Measurements from ENCODE around the gene COX5B. TPM values are rescaled to one million over a fixed set of nuclear protein-coding genes. Genes with fewer than 3 reads are reported as not detected.

COX5B gene
- total and polyA plus RNA-seq, 9 of the 15 experiments (the other 6 are each of a cell fraction or from before 2014, with no cell fraction given) = 154 to 1,424 (median 487) TPM

DNA sequence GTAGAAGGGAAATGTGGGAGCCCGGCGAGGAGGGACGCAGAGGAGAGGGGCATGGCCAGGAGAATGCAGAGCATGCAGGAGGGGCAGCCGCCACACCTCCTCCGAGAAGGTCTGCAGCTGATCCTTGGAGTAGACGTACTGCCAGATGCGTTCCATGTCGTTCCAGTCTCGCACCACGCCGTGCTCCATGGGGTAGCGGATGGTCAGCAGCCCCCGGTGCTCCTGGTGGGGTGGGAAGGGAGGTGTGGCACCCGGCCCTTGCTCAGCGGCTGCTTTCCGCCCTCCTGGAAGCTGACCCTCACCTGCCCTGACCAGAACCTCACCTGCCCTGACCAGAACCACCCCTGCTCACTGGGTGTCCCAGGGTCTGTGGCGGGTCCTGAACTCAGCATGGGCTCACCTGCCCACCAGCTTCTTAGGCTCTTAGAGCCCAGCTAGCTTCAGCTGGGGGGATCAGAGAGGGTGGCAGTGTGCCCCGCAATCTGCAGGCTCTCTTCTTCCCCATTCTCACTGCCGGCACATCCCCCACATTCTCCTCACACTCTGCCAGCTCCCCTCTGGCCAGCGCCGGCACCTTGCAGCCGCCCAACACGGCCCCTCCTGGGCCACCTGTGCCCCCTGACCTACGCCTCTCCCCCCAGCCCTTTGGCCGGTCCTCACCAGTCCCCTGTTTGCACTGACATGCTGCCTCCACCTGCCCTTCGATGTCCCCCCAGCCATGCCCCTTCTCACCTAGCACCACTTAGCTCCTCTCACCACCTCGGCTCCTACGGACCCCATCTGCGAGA lies 13.6 kb downstream of the COX5B start:
- in situ Hi-C loops (cut with MboI) = no loop called here
- ATAC-seq (no peak), FAIRE-seq (no peak), DNase-seq (ENCODE audit: extremely low read depth in 1 of 4, low spot score in 3 of 4) (no peak)
- H3K79me2 ChIP-seq (ENCODE audit: control insufficient read depth, insufficient read depth, low read length) = peaks cover 38% of the 10 kb centered on the region
- ChIA-PET CTCF (ENCODE audit: low intra/inter-chr PET ratio) (no interaction called here), POLR2A (interaction anchor here (0.6 to 2.7 kb wide), 3 partner anchors 8 to 58 kb away, joined by 3 to 19 read pairs (median 18); partner anchors contain the start of gene COX5B)
- H3K27ac ChIP-seq (ENCODE audit: extremely low read depth, low read depth, low read length) = no peak overlapping the region
- no peak overlapping the region for H2AFZ ChIP-seq (ENCODE audit: low read depth, low read length)
- no peaks in the 10 kb centered on the region for H3K27me3 ChIP-seq (ENCODE audit: control insufficient read depth in 2 of 2, insufficient read depth in 2 of 2, low read length in 2 of 2)
- H3K9ac ChIP-seq (ENCODE audit: insufficient read depth in 1 of 2, low read depth in 2 of 2, low read length in 2 of 2) = peak overlapping the region in 1 of 2 experiments; percentile 56; a peak in 1 of 4 replicates
- TF ChIP-seq, protein P1, sequence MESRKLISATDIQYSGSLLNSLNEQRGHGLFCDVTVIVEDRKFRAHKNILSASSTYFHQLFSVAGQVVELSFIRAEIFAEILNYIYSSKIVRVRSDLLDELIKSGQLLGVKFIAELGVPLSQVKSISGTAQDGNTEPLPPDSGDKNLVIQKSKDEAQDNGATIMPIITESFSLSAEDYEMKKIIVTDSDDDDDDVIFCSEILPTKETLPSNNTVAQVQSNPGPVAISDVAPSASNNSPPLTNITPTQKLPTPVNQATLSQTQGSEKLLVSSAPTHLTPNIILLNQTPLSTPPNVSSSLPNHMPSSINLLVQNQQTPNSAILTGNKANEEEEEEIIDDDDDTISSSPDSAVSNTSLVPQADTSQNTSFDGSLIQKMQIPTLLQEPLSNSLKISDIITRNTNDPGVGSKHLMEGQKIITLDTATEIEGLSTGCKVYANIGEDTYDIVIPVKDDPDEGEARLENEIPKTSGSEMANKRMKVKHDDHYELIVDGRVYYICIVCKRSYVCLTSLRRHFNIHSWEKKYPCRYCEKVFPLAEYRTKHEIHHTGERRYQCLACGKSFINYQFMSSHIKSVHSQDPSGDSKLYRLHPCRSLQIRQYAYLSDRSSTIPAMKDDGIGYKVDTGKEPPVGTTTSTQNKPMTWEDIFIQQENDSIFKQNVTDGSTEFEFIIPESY (CRISPR knock-in tag; IDR thresholded peaks at IDR 0.05) = peak; percentile 31; the same call in 1 of the 2 replicates
- TF ChIP-seq PTBP1 (IDR thresholded peaks at IDR 0.05; ENCODE audit: low read depth, low read length) (no peak), ZNF431 (CRISPR knock-in tag; IDR thresholded peaks at IDR 0.05) (no peak), RBFOX2 (IDR thresholded peaks at IDR 0.05; ENCODE audit: low read depth, low read length) (peak; percentile 46)
- TF ChIP-seq, protein P2, sequence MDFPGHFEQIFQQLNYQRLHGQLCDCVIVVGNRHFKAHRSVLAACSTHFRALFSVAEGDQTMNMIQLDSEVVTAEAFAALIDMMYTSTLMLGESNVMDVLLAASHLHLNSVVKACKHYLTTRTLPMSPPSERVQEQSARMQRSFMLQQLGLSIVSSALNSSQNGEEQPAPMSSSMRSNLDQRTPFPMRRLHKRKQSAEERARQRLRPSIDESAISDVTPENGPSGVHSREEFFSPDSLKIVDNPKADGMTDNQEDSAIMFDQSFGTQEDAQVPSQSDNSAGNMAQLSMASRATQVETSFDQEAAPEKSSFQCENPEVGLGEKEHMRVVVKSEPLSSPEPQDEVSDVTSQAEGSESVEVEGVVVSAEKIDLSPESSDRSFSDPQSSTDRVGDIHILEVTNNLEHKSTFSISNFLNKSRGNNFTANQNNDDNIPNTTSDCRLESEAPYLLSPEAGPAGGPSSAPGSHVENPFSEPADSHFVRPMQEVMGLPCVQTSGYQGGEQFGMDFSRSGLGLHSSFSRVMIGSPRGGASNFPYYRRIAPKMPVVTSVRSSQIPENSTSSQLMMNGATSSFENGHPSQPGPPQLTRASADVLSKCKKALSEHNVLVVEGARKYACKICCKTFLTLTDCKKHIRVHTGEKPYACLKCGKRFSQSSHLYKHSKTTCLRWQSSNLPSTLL (IDR thresholded peaks at IDR 0.05) = no peak
- TF ChIP-seq, protein P3, sequence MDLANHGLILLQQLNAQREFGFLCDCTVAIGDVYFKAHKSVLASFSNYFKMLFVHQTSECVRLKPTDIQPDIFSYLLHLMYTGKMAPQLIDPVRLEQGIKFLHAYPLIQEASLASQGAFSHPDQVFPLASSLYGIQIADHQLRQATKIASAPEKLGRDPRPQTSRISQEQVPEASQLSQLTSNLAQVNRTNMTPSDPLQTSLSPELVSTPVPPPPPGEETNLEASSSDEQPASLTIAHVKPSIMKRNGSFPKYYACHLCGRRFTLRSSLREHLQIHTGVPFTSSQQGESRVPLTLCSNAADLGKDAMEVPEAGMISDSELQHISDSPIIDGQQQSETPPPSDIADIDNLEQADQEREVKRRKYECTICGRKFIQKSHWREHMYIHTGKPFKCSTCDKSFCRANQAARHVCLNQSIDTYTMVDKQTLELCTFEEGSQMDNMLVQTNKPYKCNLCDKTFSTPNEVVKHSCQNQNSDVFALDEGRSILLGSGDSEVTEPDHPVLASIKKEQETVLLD (IDR thresholded peaks at IDR 0.05) = no peak
- TF ChIP-seq, protein P4, sequence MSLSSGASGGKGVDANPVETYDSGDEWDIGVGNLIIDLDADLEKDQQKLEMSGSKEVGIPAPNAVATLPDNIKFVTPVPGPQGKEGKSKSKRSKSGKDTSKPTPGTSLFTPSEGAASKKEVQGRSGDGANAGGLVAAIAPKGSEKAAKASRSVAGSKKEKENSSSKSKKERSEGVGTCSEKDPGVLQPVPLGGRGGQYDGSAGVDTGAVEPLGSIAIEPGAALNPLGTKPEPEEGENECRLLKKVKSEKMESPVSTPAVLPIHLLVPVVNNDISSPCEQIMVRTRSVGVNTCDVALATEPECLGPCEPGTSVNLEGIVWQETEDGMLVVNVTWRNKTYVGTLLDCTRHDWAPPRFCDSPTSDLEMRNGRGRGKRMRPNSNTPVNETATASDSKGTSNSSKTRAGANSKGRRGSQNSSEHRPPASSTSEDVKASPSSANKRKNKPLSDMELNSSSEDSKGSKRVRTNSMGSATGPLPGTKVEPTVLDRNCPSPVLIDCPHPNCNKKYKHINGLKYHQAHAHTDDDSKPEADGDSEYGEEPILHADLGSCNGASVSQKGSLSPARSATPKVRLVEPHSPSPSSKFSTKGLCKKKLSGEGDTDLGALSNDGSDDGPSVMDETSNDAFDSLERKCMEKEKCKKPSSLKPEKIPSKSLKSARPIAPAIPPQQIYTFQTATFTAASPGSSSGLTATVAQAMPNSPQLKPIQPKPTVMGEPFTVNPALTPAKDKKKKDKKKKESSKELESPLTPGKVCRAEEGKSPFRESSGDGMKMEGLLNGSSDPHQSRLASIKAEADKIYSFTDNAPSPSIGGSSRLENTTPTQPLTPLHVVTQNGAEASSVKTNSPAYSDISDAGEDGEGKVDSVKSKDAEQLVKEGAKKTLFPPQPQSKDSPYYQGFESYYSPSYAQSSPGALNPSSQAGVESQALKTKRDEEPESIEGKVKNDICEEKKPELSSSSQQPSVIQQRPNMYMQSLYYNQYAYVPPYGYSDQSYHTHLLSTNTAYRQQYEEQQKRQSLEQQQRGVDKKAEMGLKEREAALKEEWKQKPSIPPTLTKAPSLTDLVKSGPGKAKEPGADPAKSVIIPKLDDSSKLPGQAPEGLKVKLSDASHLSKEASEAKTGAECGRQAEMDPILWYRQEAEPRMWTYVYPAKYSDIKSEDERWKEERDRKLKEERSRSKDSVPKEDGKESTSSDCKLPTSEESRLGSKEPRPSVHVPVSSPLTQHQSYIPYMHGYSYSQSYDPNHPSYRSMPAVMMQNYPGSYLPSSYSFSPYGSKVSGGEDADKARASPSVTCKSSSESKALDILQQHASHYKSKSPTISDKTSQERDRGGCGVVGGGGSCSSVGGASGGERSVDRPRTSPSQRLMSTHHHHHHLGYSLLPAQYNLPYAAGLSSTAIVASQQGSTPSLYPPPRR (CRISPR knock-in tag; IDR thresholded peaks at IDR 0.05; ENCODE audit: borderline replicate concordance) = no peak
- H3K9me3 ChIP-seq (replicated peaks; ENCODE audit: control insufficient read depth, insufficient read depth, low read depth, low read length) = no peaks in the 10 kb centered on the region
- H3K4me1 ChIP-seq (replicated peaks in 1 of 2; ENCODE audit: control insufficient read depth in 2 of 2, insufficient read depth in 2 of 2, low read length in 2 of 2) = peaks cover 15 to 65% of the 10 kb centered on the region in 2 experiments; a peak in 4 of 5 replicates
- no peak overlapping the region for H3K4me3 ChIP-seq
- 91% methylated on average over 28 of the region's 29 CpGs for WGBS (ENCODE audit: insufficient coverage, low coverage, missing lambda C conversion rate)
- no TSS peak for BruUV-seq (replicated peaks)
- no peaks in the 10 kb centered on the region; the same call in 1 of the 2 replicates for H4K20me1 ChIP-seq (replicated peaks; ENCODE audit: control insufficient read depth, insufficient read depth, low read length)
- H3K9me1 ChIP-seq (ENCODE audit: control insufficient read depth, insufficient read depth, low read length) = peaks cover 5% of the 10 kb centered on the region
- peaks cover 61% of the 10 kb centered on the region; the same call in 2 of the 3 replicates for H3K36me3 ChIP-seq (ENCODE audit: control insufficient read depth, insufficient read depth, low read length)
- intact Hi-C loops (cut with micrococcal nuclease) = no loop called here
- no peak overlapping the region for H3K4me2 ChIP-seq (ENCODE audit: insufficient read depth, low read length)

All from K562 (cell line).